Gastrocnemius medialis (tissue), 4 donors: ENCODE data around the gene GNAT1. TPM values are rescaled to one million over a fixed set of nuclear protein-coding genes. Genes with fewer than 3 reads are reported as not detected.

Experiments
- ATAC-seq, 2 donors: fragments of 150-250 bp; one replicate each; pipeline ENCODE4 v1.9.1; 2016
- DNase-seq, 2 donors: peaks; one replicate each; pipeline ENCODE4 v3.0.0-alpha.2; 2019
- H3K27ac ChIP-seq, 4 donors: fragments of 200-600 bp; sonication (generic); 1 replicate in 1 of 4; 2 replicates in 3 of 4; pipeline ENCODE4 v1.5.1; 2016 to 2018; ENCODE audit warnings: mild to moderate bottlenecking in 2 of 4, moderate library complexity in 1 of 4
- H3K27me3 ChIP-seq, 3 donors: fragments of 200-600 bp; sonication (generic) in 2 of 3; 1 replicate in 1 of 3; 2 replicates in 2 of 3; pipeline versions ENCODE4 v1.5.1 to v1.6.0; 2016 to 2019; ENCODE audit warnings: mild to moderate bottlenecking in 1 of 3, moderate library complexity in 1 of 3
- H3K36me3 ChIP-seq, 2 donors: fragments of 200-600 bp; sonication (generic) in 1 of 2; one replicate each; pipeline ENCODE4 v1.5.1; 2017 to 2018
- H3K4me1 ChIP-seq, 2 donors: fragments of 200-600 bp; sonication (generic) in 1 of 2; one replicate each; pipeline ENCODE4 v1.5.1; 2016 to 2017; ENCODE audit warnings: mild to moderate bottlenecking in 2 of 2
- H3K4me3 ChIP-seq, 4 donors: fragments of 200-600 bp; sonication (generic) in 3 of 4; 1 replicate in 1 of 4; 2 replicates in 3 of 4; pipeline ENCODE4 v1.5.1; 2016 to 2019; ENCODE audit warnings: mild to moderate bottlenecking in 2 of 4
- H3K9me3 ChIP-seq, 3 donors: fragments of 200-600 bp; sonication (generic) in 2 of 3; 1 replicate in 1 of 3; 2 replicates in 2 of 3; pipeline ENCODE4 v1.5.1; 2016 to 2019
- POLR2A ChIP-seq, 2 donors: fragments of 450-650 bp; IDR thresholded peaks; one replicate each; pipeline ENCODE4 v1.6.1; 2017; ENCODE audit warnings: antibody characterized with exemption in 2 of 2, mild to moderate bottlenecking in 2 of 2, moderate library complexity in 2 of 2
- in situ Hi-C, 4 donors: fragments of 200-750 bp; cut with MboI; loops; one replicate each; pipeline versions ENCODE4 v1.15.0 to v1.8.0; 2017; ENCODE audit warnings: low sequenced_read_pairs in 4 of 4
- intact Hi-C: fragments of 100-400 bp; cut with DNase I; formaldehyde crosslinking; loops from one replicate; pipeline ENCODE4 v1.15.1; 2023; ENCODE audit warnings: low total_unique reads
- total RNA-seq, 4 donors: library from RNA; depleted of rRNA; stranded (reverse); fragments of >200 nt; gene quantifications; one replicate each; pipeline versions ENCODE4 v1.1.0 to v1.2.3, GENCODE V29; 2016
- TF ChIP-seq, protein P1 (sequence below), 5 experiments: fragments of 450-650 bp in 3 of 5; fragments of 200-600 bp in 2 of 5; sonication (generic) in 2 of 5; IDR thresholded peaks in 4 of 5; conservative IDR thresholded peaks in 1 of 5; 1 replicate in 4 of 5; 2 replicates in 1 of 5; pipeline ENCODE4 v1.5.1; 2016 to 2019; ENCODE audit warnings: antibody characterized with exemption in 5 of 5, mild to moderate bottlenecking in 3 of 5, moderate library complexity in 3 of 5

The GNAT1 gene
- total RNA-seq, 4 donors from 2014 or later: not detected

DNA sequence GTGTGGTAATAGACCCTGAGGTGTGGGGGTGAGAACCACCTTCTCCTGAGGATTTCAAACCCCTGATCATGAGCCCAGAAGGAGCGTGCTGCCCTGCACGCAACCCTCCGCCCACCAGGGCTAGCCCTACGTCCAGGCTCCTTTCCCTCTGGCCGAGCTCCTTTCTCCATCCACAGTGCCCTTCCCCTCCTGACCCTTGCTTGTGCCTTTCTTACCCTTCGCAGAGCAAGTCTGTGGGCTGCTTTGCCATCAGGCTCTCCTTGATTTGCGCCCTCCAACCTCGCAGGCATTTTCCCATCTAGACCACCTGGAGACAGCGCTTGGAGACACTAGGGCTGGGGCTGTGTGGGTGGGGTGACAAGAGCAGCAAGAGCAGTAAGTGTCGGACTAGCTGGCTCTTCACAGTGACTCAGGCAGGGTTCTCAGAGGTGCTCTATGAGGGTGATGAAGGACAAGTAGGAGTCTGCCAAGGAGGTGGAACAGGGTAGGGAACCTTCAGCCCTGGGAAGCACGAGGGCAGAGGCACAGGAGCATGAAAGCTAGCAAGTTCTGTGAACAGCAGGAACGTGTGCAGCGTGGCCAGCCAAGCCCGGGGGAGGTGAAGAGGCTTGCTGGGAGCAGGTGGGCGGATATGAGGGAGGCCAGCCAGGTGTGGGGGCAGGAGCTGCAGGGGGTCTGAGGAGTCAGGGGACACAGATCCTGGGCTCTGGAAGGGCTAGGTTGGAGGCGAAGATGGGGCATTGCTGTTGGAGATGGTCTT lies 11.1 kb downstream of the GNAT1 start:
- Histone ChIP-seq H3K4me3 (no peak overlapping the region), H3K4me1 (peaks cover 8 to 24% of the 10 kb centered on the region in 2 donors), H3K27ac (no peak overlapping the region), H3K27me3 (no peaks in the 10 kb centered on the region), H3K36me3 (no peaks in the 10 kb centered on the region), H3K9me3 (no peaks in the 10 kb centered on the region)
- no peak for DNase-seq
- intact Hi-C loops (no loop called here), in situ Hi-C loops (no loop called here)
- no peak for TF ChIP-seq POLR2A (IDR thresholded peaks at IDR 0.05)
- TF ChIP-seq, protein P1, sequence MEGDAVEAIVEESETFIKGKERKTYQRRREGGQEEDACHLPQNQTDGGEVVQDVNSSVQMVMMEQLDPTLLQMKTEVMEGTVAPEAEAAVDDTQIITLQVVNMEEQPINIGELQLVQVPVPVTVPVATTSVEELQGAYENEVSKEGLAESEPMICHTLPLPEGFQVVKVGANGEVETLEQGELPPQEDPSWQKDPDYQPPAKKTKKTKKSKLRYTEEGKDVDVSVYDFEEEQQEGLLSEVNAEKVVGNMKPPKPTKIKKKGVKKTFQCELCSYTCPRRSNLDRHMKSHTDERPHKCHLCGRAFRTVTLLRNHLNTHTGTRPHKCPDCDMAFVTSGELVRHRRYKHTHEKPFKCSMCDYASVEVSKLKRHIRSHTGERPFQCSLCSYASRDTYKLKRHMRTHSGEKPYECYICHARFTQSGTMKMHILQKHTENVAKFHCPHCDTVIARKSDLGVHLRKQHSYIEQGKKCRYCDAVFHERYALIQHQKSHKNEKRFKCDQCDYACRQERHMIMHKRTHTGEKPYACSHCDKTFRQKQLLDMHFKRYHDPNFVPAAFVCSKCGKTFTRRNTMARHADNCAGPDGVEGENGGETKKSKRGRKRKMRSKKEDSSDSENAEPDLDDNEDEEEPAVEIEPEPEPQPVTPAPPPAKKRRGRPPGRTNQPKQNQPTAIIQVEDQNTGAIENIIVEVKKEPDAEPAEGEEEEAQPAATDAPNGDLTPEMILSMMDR (IDR thresholded peaks at IDR 0.05 in 4 of 5, conservative IDR thresholded peaks at IDR 0.05 in 1 of 5): no peak
- ATAC-seq: no peak

DNA sequence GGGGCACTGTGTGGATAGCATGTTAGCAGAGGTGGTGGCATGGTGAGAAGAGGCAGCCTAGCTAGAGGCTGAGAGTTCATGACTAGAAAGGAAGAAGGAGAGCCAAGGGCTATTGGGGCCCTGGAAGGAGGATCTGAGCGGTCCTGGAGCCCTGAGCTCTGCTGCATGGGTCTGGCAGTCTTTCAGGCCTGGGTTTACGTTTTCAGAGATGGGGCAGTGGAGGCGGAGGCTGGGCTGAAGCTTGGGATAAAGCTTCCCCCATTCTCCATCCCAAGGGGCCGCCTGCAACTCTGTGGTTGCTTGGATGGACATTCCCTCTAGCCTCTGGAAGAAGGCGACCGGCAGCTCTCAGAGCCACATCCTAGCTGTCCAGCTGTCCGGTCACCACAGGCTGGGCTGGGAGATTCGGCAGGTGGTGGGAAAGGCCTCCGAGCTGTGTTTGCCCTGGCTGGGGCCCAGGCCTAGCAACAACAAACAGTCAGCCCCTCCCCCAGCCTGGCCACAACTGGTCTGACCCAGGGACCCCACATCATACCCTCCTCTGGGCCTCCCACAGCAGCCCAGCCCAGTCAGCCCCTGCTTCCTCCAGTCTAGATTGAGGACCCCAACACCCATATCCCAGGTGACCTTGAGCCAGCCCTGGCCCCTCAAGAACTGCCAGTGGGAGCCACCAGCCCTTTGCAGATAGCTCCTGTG lies 11.9 kb downstream of the GNAT1 start:
- Histone ChIP-seq H3K27me3 (no peaks in the 10 kb centered on the region), H3K9me3 (no peaks in the 10 kb centered on the region), H3K27ac (peak overlapping the region in 1 of 4 donors; percentile 15), H3K4me1 (peaks cover 12 to 30% of the 10 kb centered on the region in 2 donors), H3K4me3 (no peak overlapping the region), H3K36me3 (no peaks in the 10 kb centered on the region)
- ATAC-seq (no peak), DNase-seq (no peak)
- in situ Hi-C loops (no loop called here), intact Hi-C loops (no loop called here)
- TF ChIP-seq, protein P1 (IDR thresholded peaks at IDR 0.05 in 4 of 5, conservative IDR thresholded peaks at IDR 0.05 in 1 of 5): no peak
- no peak for TF ChIP-seq POLR2A (IDR thresholded peaks at IDR 0.05)

DNA sequence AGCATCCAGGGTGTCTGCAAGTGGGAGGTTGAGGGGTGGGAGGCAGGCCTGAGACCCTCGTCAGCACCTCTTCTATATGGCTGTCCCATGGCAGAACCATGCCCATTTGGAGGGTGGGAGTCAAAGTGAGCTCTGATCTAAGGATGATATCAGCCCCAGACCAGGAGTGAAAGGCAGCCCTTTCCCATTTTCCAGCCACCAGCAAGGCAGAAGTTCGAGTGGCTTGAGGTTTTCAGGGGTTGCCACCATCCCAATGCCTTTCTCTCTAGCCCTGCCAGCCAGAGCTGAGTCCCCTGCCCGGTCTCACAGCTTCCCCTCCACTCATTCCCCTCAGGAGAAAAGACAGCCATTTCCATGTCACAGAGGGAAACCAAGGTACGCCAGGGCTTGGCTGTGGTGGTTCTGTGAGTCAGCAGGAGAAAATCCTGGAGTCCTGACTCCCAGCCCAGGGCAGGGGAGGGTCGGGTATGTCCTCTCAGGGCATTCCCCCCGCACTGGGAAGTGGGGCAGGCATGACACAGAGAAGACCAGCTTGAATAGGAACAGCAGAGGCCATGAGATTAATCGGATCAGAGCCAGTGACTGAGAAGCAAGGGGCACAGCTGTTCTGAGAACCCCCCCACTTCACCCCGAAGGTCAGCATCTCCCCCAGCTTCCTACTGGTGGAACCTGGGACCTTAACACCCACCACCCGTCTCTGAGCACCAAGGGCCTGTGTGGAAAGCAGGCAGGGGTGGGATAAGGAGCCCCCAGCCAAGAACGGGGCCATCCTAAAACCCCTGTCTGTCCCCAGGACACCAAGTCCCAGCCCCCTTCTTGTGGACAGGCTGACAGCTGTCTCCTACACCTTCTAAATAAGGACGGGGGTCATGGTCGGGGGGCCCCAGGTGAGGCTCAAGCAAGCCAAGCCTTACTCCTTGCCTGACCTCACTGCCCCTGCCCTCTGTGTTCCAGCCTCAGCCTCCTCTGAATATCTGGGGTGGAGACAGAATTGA lies 12.7 kb downstream of the GNAT1 start:
- peaks cover 18 to 38% of the 10 kb centered on the region in 2 donors for H3K4me1 ChIP-seq
- no peaks in the 10 kb centered on the region for H3K36me3 ChIP-seq
- peak overlapping the region; percentile 87 to 97 (median 95) for H3K27ac ChIP-seq
- DNase-seq (no peak), ATAC-seq (no peak)
- in situ Hi-C loops: no loop called here
- intact Hi-C loops: no loop called here
- no peaks in the 10 kb centered on the region for H3K9me3 ChIP-seq
- TF ChIP-seq, protein P1 (IDR thresholded peaks at IDR 0.05 in 4 of 5, conservative IDR thresholded peaks at IDR 0.05 in 1 of 5): no peak
- TF ChIP-seq POLR2A (IDR thresholded peaks at IDR 0.05): no peak
- H3K27me3 ChIP-seq: no peaks in the 10 kb centered on the region
- no peak overlapping the region for H3K4me3 ChIP-seq

DNA sequence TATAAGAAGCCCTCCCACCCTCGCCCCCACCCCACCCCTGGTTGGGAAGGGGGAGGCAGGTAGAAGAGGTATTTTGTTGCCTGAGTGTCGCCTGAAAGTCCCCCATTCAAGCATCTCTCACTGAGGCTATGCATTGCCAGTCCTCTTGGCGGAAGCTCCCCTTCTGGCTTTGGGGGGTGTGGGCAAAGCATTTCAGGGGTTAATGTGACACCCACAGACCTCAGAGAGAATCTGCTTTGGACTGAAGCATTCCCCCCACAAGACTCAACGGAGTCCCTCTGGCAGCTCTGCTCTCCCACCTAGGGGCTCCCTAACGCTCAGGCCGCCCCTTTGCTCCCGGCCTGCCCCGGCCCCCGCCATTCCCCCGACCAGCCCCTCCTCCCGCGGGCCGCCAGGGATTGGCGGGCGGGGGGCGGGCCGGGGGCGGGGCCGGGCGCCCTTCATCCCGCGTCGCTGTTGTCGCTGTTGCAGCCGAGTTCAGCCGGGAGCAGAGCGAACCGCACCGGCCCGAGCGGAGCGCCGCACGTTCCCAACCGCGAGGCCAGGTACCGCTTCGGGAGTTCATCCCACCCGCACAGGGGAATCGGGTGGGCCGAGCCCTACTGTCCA lies 13.5 kb downstream of the GNAT1 start, which contains the start of gene SLC38A3:
Gene SLC38A3, plus strand, starts transcription at position 468 of the 609 bp plus-strand sequence. CDS start 8,929 bp downstream, outside the sequence.
- Histone ChIP-seq H3K4me1 (peaks cover 22 to 38% of the 10 kb centered on the region in 2 donors), H3K4me3 (peak within 1 kb of the TSS; percentile 74 to 91 (median 76)), H3K9me3 (no peaks in the 10 kb centered on the region), H3K36me3 (no peaks in the 10 kb centered on the region), H3K27ac (peak within 1 kb of the TSS; percentile 87 to 97 (median 95)), H3K27me3 (no peaks in the 10 kb centered on the region)
- peak; percentile 60 to 67 for TF ChIP-seq POLR2A (IDR thresholded peaks at IDR 0.05)
- TF ChIP-seq, protein P1 (IDR thresholded peaks at IDR 0.05 in 4 of 5, conservative IDR thresholded peaks at IDR 0.05 in 1 of 5): no peak
- in situ Hi-C loops: no loop called here
- ATAC-seq: peak; percentile 72 to 74
- intact Hi-C loops: no loop called here
- peak in 1 of 2 donors; percentile 43 for DNase-seq
